Prostate gland (tissue), 2 donors: ENCODE results near the gene EVC. TPM values are rescaled to one million over a fixed set of nuclear protein-coding genes. Genes with fewer than 3 reads are reported as not detected.

Source experiments
- DNase-seq: peaks from one replicate; pipeline ENCODE4 v3.0.0-alpha.2; 2019; ENCODE audit warnings: low spot score
- H3K27ac ChIP-seq, 2 donors: fragments of 200-600 bp; sonication (generic); 2 replicates each; pipeline ENCODE4 v1.5.1; 2017 to 2019
- H3K27me3 ChIP-seq: fragments of 200-600 bp; sonication (generic); replicated peaks from 2 replicates; pipeline ENCODE4 v1.5.1; 2019; ENCODE audit not compliant: insufficient read depth
- H3K36me3 ChIP-seq, 2 donors: fragments of 200-600 bp; sonication (generic); 1 replicate in 1 of 2; 2 replicates in 1 of 2; pipeline versions ENCODE4 v1.5.1 to v1.8.1; 2017 to 2019
- H3K4me1 ChIP-seq: fragments of 200-600 bp; sonication (generic); replicated peaks from 2 replicates; pipeline ENCODE4 v1.5.1; 2019
- H3K4me3 ChIP-seq, 2 donors: fragments of 200-600 bp; sonication (generic); 2 replicates each; pipeline ENCODE4 v1.5.1; 2017 to 2019
- H3K9me3 ChIP-seq: fragments of 200-600 bp; sonication (generic); 2 replicates; pipeline ENCODE4 v1.5.1; 2017
- CTCF ChIP-seq, 4 experiments: fragments of 200-600 bp in 2 of 4; fragments of 450-650 bp in 2 of 4; sonication (generic) in 2 of 4; IDR thresholded peaks; 1 replicate in 3 of 4; 2 replicates in 1 of 4; pipeline ENCODE4 v1.5.1; 2016 to 2019; ENCODE audit warnings: antibody characterized with exemption in 4 of 4, mild to moderate bottlenecking in 2 of 4, moderate library complexity in 2 of 4
- POLR2A ChIP-seq: fragments of 450-650 bp; IDR thresholded peaks from one replicate; pipeline ENCODE4 v1.6.1; 2016; ENCODE audit warnings: antibody characterized with exemption, mild to moderate bottlenecking
- POLR2AphosphoS5 ChIP-seq: sonication (generic); formaldehyde crosslinking; IDR thresholded peaks from one replicate; pipeline ENCODE4 v1.6.1; 2017; ENCODE audit warnings: antibody characterized with exemption
- WGBS: methylation state at CpG from one replicate; pipeline ENCODE4 v1.1.5; 2018; 5-methylcytosine and 5-hydroxymethylcytosine counted together
- intact Hi-C: fragments of 100-400 bp; cut with DNase I; formaldehyde crosslinking; loops from one replicate; pipeline ENCODE4 v1.14.2; 2022
- total RNA-seq, 2 donors: library from RNA; depleted of rRNA; stranded (reverse); fragments of >200 nt; gene quantifications; one replicate each; pipeline ENCODE4 v1.1.0, GENCODE V29; 2016

The EVC gene
- total RNA-seq, result 10 to 100 TPM; 49.0 to 55.7 TPM

DNA sequence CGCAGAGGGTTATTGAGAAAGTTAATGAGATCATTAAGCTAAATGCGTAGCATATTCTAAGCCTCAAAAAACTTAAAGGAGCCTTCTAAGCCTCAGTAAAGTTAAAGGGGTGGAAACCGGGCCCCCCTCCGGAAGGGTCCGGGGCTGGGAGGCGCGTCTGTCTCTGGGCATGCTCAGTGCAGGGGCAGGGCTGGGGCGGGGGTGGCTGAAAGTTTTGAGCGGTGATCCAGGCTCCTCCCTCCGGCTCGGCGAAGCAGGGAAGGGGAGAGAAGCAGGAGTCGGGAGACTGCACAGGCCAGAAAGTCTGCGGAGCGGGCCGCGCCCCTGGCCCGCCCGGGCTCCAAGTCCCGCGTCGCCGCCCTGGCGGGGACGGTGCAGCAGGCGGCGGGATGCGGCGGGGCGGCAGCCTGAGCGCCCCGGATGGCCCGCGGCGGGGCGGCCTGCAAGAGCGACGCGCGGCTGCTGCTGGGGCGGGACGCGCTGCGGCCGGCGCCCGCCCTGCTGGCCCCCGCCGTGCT, at the start of gene EVC:
TSS of gene EVC (plus strand) at position 241 of the 518 bp plus-strand sequence. CDS start at position 421, 180 bp downstream.
- H3K36me3 ChIP-seq, result no peaks in the 10 kb centered on the region
- peak; percentile 83 for DNase-seq
- H3K4me1 ChIP-seq, result peaks cover 4% of the 10 kb centered on the region
- intact Hi-C loops, result no loop called here
- peak within 1 kb of the TSS; percentile 74 to 82 for H3K27ac ChIP-seq
- peak; percentile 34 for TF ChIP-seq POLR2A
- TF ChIP-seq POLR2AphosphoS5, result peak; percentile 52
- no peak for TF ChIP-seq CTCF (IDR thresholded peaks at IDR 0.05)
- peak within 1 kb of the TSS; percentile 44 to 53 for H3K4me3 ChIP-seq
- no peaks in the 10 kb centered on the region for H3K9me3 ChIP-seq
- 1% methylated on average over 19 of the region's 49 CpGs for WGBS
- H3K27me3 ChIP-seq, result no peaks in the 10 kb centered on the region

DNA sequence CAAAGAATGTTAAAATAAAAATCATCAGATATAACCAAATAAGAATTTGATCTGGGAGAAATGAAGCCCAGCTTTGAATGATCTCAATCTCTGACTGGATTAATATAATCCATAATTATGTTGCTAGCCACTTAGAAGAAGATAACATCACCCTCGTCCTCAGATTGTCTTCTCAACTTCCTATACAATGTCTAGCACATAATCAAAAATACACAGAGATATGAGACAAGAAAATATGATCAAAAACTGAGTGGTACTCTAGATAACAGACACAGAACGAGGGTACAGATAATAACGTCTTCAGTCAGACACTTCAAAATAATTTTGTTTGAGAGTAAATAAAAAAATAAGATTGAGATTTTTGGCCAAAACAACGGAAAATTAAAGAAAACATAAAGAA, 49.8 kb upstream of the EVC start:
- 94% methylated on average over 4 of the region's 4 CpGs for WGBS
- intact Hi-C loops, result no loop called here
- no peak overlapping the region for H3K27ac ChIP-seq
- no peaks in the 10 kb centered on the region for H3K27me3 ChIP-seq
- H3K9me3 ChIP-seq, result no peaks in the 10 kb centered on the region
- TF ChIP-seq POLR2A, result no peak
- TF ChIP-seq CTCF (IDR thresholded peaks at IDR 0.05), result no peak
- TF ChIP-seq POLR2AphosphoS5, result no peak
- no peak overlapping the region for H3K4me3 ChIP-seq
- H3K4me1 ChIP-seq, result no peaks in the 10 kb centered on the region
- no peaks in the 10 kb centered on the region for H3K36me3 ChIP-seq
- no peak for DNase-seq

- no peaks in the 10 kb centered on the region for H3K4me1 ChIP-seq
- WGBS, result 94% methylated on average over 1 of the region's 1 CpG
- no peak for TF ChIP-seq CTCF (IDR thresholded peaks at IDR 0.05)
- no peak for TF ChIP-seq POLR2AphosphoS5
- no peak for TF ChIP-seq POLR2A
- no peaks in the 10 kb centered on the region for H3K36me3 ChIP-seq
- no peak for DNase-seq
- intact Hi-C loops, result no loop called here
- H3K27me3 ChIP-seq, result no peaks in the 10 kb centered on the region
- no peaks in the 10 kb centered on the region for H3K9me3 ChIP-seq
- no peak overlapping the region for H3K4me3 ChIP-seq
- H3K27ac ChIP-seq, result no peak overlapping the region
Observed at GRCh38 chr4:5662555-5662954, 48.4 kb upstream of the EVC start.

- no peak overlapping the region for H3K4me3 ChIP-seq
- TF ChIP-seq CTCF (IDR thresholded peaks at IDR 0.05), result no peak
- TF ChIP-seq POLR2AphosphoS5, result no peak
- no peak for TF ChIP-seq POLR2A
- H3K36me3 ChIP-seq, result no peaks in the 10 kb centered on the region
- H3K27me3 ChIP-seq, result no peaks in the 10 kb centered on the region
- no peak for DNase-seq
- WGBS, result 92% methylated on average over 12 of the region's 12 CpGs
- H3K4me1 ChIP-seq, result no peaks in the 10 kb centered on the region
- intact Hi-C loops, result no loop called here
- H3K27ac ChIP-seq, result no peak overlapping the region
- H3K9me3 ChIP-seq, result no peaks in the 10 kb centered on the region
Observed at GRCh38 chr4:5664778-5665177, 46.2 kb upstream of the EVC start.

DNA sequence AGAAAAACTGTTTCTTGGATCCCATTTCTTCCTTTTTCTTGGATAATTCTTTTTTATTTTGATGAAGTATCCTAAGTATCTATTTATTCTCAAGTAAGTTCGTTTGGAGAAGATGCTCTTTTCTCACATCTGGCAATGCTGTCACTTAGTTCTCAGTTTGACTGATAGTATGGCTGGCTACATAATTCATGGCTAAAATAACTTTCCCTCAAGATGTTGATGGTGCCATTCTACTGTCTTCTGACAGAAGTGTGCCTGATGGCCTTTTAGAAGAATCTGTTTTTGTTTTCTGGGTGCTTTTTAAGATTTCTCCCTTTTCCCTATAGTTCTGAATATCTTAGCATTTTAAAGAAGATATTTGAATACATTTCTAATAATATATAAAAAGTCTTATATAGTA, 44.3 kb upstream of the EVC start:
- 79% methylated on average over 1 of the region's 1 CpG for WGBS
- DNase-seq, result no peak
- no peaks in the 10 kb centered on the region for H3K27me3 ChIP-seq
- TF ChIP-seq POLR2A (no peak), CTCF (IDR thresholded peaks at IDR 0.05) (no peak), POLR2AphosphoS5 (no peak)
- intact Hi-C loops, result no loop called here
- no peak overlapping the region for H3K4me3 ChIP-seq
- no peaks in the 10 kb centered on the region for H3K36me3 ChIP-seq
- H3K27ac ChIP-seq, result no peak overlapping the region
- H3K9me3 ChIP-seq, result no peaks in the 10 kb centered on the region
- no peaks in the 10 kb centered on the region for H3K4me1 ChIP-seq
